Endothelial cell of umbilical vein (primary cell): ENCODE results near the gene GPR183. TPM values are rescaled to one million over a fixed set of nuclear protein-coding genes. Genes with fewer than 3 reads are reported as not detected.

Experiments used
- BruUV-seq: library from RNA; stranded (reverse); fragments of 400-500 nt; replicated peaks from 2 replicates; lab custom pipeline; 2021; lab: Mats Ljungman, UMichigan
- CTCF ChIA-PET: fragments of 300-600, 350-600 bp; sonication (Branson Sonifier 250); formaldehyde crosslinking; loops from one replicate; lab custom pipeline; 2021; ENCODE audit warnings: antibody characterized with exemption, inconsistent platforms; lab: Charles Lee
- POLR2A ChIA-PET: fragments of 300-600, 350-600 bp; sonication (Branson Sonifier 250); formaldehyde crosslinking; loops from one replicate; lab custom pipeline; 2021; ENCODE audit warnings: antibody characterized with exemption, inconsistent platforms; lab: Charles Lee
- DNase-seq: peaks from one replicate; pipeline ENCODE4 v3.0.0-alpha.2; 2011; ENCODE audit warnings: low read depth, low spot score
- FAIRE-seq: peaks from 2 replicates; lab custom pipeline; 2011; peaks lifted over from hg19 to GRCh38; lab: Jason Lieb, UNC
- H2AFZ ChIP-seq: 2 replicates; pipeline ENCODE4 v1.6.0; 2012; ENCODE audit warnings: low read depth, low read length, control low read depth, inconsistent platforms
- H3K27ac ChIP-seq: 2 replicates; pipeline ENCODE4 v1.5.1; 2011; ENCODE audit warnings: low read depth, mild to moderate bottlenecking, control low read depth, low read length, moderate library complexity; ENCODE audit not compliant: insufficient read depth
- H3K27me3 ChIP-seq, 2 experiments: 2 replicates each; pipeline versions ENCODE4 v1.6.0 to v1.6.1; 2011; ENCODE audit warnings: low read length in 2 of 2, mixed read lengths in 1 of 2; ENCODE audit not compliant: control insufficient read depth in 2 of 2, insufficient read depth in 2 of 2
- H3K36me3 ChIP-seq, 2 experiments: 2 replicates in 1 of 2; 3 replicates in 1 of 2; pipeline ENCODE4 v1.5.1; 2011; ENCODE audit warnings: low read length in 2 of 2, mild to moderate bottlenecking in 1 of 2, moderate library complexity in 1 of 2; ENCODE audit not compliant: control insufficient read depth in 2 of 2, insufficient read depth in 2 of 2; ENCODE audit errors: extremely low read depth in 1 of 2
- H3K4me1 ChIP-seq: 3 replicates; pipeline ENCODE4 v1.5.1; 2011; ENCODE audit warnings: mild to moderate bottlenecking, low read length; ENCODE audit not compliant: control insufficient read depth, insufficient read depth; ENCODE audit errors: extremely low read depth
- H3K4me2 ChIP-seq: 2 replicates; pipeline ENCODE4 v1.6.1; 2011; ENCODE audit warnings: low read length, control low read depth, mixed read lengths; ENCODE audit not compliant: insufficient read depth
- H3K4me3 ChIP-seq, 3 experiments: fragments of 200-600 bp in 1 of 3; sonication (generic), shearing (Covaris generic) in 1 of 3; replicated peaks in 1 of 3; 2 replicates each; pipeline ENCODE4 v1.5.1; 2011 to 2016; ENCODE audit warnings: control low read depth in 3 of 3, low read length in 3 of 3, mild to moderate bottlenecking in 2 of 3, inconsistent platforms in 1 of 3, low read depth in 1 of 3, moderate library complexity in 1 of 3; ENCODE audit not compliant: insufficient read depth in 1 of 3
- H3K79me2 ChIP-seq: 2 replicates; pipeline ENCODE4 v1.6.0; 2012; ENCODE audit warnings: low read length, inconsistent platforms; ENCODE audit not compliant: control insufficient read depth, insufficient read depth
- H3K9ac ChIP-seq: replicated peaks from 2 replicates; pipeline ENCODE3; 2011; ENCODE audit warnings: low read length, control low read depth; ENCODE audit not compliant: insufficient read depth; ENCODE audit errors: extremely low read depth
- H3K9me1 ChIP-seq: replicated peaks from 3 replicates; pipeline ENCODE4 v1.6.0; 2011; ENCODE audit warnings: mild to moderate bottlenecking, low read length; ENCODE audit not compliant: control insufficient read depth, insufficient read depth; ENCODE audit errors: extremely low read depth
- H3K9me3 ChIP-seq: replicated peaks from 2 replicates; pipeline ENCODE4 v1.5.1; 2012; ENCODE audit warnings: low read length, inconsistent platforms; ENCODE audit not compliant: control insufficient read depth, insufficient read depth
- H4K20me1 ChIP-seq: replicated peaks from 2 replicates; pipeline ENCODE3; 2011; ENCODE audit warnings: mild to moderate bottlenecking, low read length; ENCODE audit not compliant: control insufficient read depth, insufficient read depth; ENCODE audit errors: extremely low read depth
- CTCF ChIP-seq, 2 donors: IDR thresholded peaks; 1 replicate in 1 of 2; 2 replicates in 1 of 2; pipeline ENCODE4 v1.5.1; 2011; ENCODE audit warnings: low read length in 2 of 2, mild to moderate bottlenecking in 2 of 2, moderate library complexity in 2 of 2, control low read depth in 1 of 2, inconsistent platforms in 1 of 2, low read depth in 1 of 2; ENCODE audit not compliant: insufficient read depth in 1 of 2; ENCODE audit errors: extremely low read depth in 1 of 2
- EZH2 ChIP-seq: IDR thresholded peaks from 2 replicates; pipeline ENCODE4 v1.6.1; 2012; ENCODE audit warnings: borderline replicate concordance, low read depth, mild to moderate bottlenecking, moderate library complexity, low read length, inconsistent platforms; ENCODE audit not compliant: severe bottlenecking
- FOS ChIP-seq: IDR thresholded peaks from 2 replicates; pipeline ENCODE4 v1.6.1; 2011; ENCODE audit warnings: mild to moderate bottlenecking, low read length, moderate library complexity, borderline replicate concordance; ENCODE audit not compliant: insufficient read depth
- GATA2 ChIP-seq: IDR thresholded peaks from 2 replicates; pipeline ENCODE4 v1.7.0; 2011; ENCODE audit warnings: low read depth, mild to moderate bottlenecking, moderate library complexity, mixed read lengths, low read length; ENCODE audit not compliant: insufficient read length, insufficient read depth
- JUN ChIP-seq: IDR thresholded peaks from 2 replicates; pipeline ENCODE4 v1.6.1; 2011; ENCODE audit warnings: borderline replicate concordance, low read depth; ENCODE audit not compliant: insufficient read length, insufficient read depth
- MAX ChIP-seq: IDR thresholded peaks from 2 replicates; pipeline ENCODE4 v1.6.1; 2011; ENCODE audit not compliant: insufficient read depth, insufficient read length
- MYC ChIP-seq: IDR thresholded peaks from one replicate; pipeline ENCODE4 v1.6.1; 2011; ENCODE audit warnings: mild to moderate bottlenecking, low read depth, low read length
- POLR2A ChIP-seq: IDR thresholded peaks from 2 replicates; pipeline ENCODE4 v1.6.1; 2012; ENCODE audit warnings: low read depth, mild to moderate bottlenecking, control low read depth, low read length
- POLR2AphosphoS5 ChIP-seq: IDR thresholded peaks from 2 replicates; pipeline ENCODE4 v1.6.1; 2012; ENCODE audit warnings: low read depth, mild to moderate bottlenecking, control low read depth, low read length, moderate library complexity; ENCODE audit not compliant: insufficient read depth
- dilution Hi-C: fragments of 300-500 bp; cut with MboI; formaldehyde crosslinking; loops from one replicate; pipeline ENCODE4 v1.15.0; 2019; ENCODE audit warnings: low sequenced_read_pairs; ENCODE audit not compliant: extremely low pct_ligation_motif_present
- intact Hi-C: fragments of 100-400 bp; cut with micrococcal nuclease; formaldehyde crosslinking; loops from one replicate; pipeline ENCODE4 v1.10.0; 2022
- polyA plus RNA-seq, 4 experiments: library from polyadenylated mRNA; depleted of rRNA in 3 of 4; stranded (reverse) in 3 of 4; unstranded in 1 of 4; fragments of >200 nt; gene quantifications; 2 replicates each; pipeline versions ENCODE4 v1.2.1 to v1.2.3, GENCODE V29; 2011 to 2012; ENCODE audit warnings: missing spikeins in 1 of 4
- total RNA-seq: library from RNA; stranded (reverse); gene quantifications from 2 replicates; pipeline ENCODE4 v1.2.3, GENCODE V29; 2021

Gene GPR183
- total and polyA plus RNA-seq, 2 donors (not counting 3 experiments of a cell fraction or from before 2014, with no cell fraction given) = 0.23 TPM; not detected in 1

DNA sequence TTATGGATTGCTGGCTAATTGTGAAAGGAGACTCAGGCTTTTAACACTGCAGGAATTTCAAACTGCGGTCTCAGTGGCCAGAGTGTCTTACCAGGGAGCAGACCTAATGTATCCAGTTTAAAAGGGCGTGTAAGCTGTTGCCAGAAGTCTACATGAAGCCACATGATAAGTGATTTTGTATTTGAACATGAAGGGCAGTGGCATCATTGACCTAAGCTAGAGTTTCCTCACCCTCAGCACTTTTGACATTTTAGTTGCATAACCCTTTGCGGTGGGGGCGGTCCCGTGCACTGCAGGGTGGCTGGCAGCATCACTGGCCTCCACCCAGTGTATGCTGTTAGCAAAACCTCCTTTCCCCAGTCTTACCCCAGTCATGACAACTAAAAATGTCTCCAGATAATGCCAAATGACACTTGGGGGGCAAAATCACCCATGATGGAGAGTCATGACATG, 25.4 kb downstream of the GPR183 start:
- dilution Hi-C loops (no loop called here), intact Hi-C loops (no loop called here)
- Histone ChIP-seq H3K9ac (no peak overlapping the region), H3K4me2 (no peak overlapping the region), H3K36me3 (no peaks in the 10 kb centered on the region), H3K4me1 (no peaks in the 10 kb centered on the region), H3K27me3 (no peaks in the 10 kb centered on the region), H3K9me1 (no peaks in the 10 kb centered on the region), H3K4me3 (no peak overlapping the region), H3K27ac (no peak overlapping the region), H2AFZ (no peak overlapping the region), H3K79me2 (no peaks in the 10 kb centered on the region), H3K9me3 (no peaks in the 10 kb centered on the region), H4K20me1 (no peaks in the 10 kb centered on the region)
- CTCF ChIA-PET = interaction anchor here (0.8 to 2.2 kb wide), 2 partner anchors 12 to 155 kb away, joined by 3 to 10 read pairs; no protein-coding TSS in a partner anchor
- DNase-seq = no peak
- no peak for FAIRE-seq
- no TSS peak for BruUV-seq
- POLR2A ChIA-PET = no interaction called here
- TF ChIP-seq MYC = no peak
- TF ChIP-seq MAX = no peak

DNA sequence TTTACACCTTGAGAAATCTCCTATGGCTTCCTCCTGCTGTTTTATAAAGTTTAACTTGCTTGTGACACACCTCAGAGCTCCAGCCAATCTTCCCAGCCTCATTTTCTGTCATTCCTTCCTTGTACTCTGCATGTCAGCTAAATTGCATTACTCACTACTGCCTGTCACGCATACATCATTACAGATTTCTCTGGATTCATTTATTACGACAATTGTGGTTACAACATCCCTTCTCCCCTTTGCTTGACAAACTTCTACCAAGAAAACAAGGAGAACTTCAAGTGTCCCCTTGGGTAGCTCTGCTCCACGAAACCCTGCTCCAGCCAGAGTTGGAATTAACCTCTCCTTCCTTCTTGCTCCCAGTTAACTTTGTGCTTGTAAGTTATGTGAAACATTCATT, 27.0 kb downstream of the GPR183 start:
- FAIRE-seq (no peak), DNase-seq (no peak)
- no peak overlapping the region for H2AFZ ChIP-seq
- no peak overlapping the region for H3K27ac ChIP-seq
- ChIA-PET POLR2A (no interaction called here), CTCF (interaction anchor here (1.3 to 2.1 kb wide), 4 partner anchors 11 to 154 kb away, joined by 3 to 9 read pairs (median 6); no protein-coding TSS in a partner anchor)
- intact Hi-C loops = no loop called here
- H3K9me3 ChIP-seq = no peaks in the 10 kb centered on the region
- TF ChIP-seq MYC (no peak), POLR2A (no peak), GATA2 (no peak), POLR2AphosphoS5 (no peak), JUN (no peak), FOS (no peak), EZH2 (no peak), CTCF (IDR thresholded peaks at IDR 0.05; ENCODE audit: extremely low read depth in 1 of 2, insufficient read depth in 1 of 2, low read depth in 1 of 2, low read length in 2 of 2) (no peak), MAX (no peak)
- H3K9ac ChIP-seq = no peak overlapping the region
- BruUV-seq = no TSS peak
- H3K79me2 ChIP-seq = no peaks in the 10 kb centered on the region
- no peaks in the 10 kb centered on the region for H4K20me1 ChIP-seq
- H3K36me3 ChIP-seq = no peaks in the 10 kb centered on the region
- no peaks in the 10 kb centered on the region for H3K27me3 ChIP-seq
- no peaks in the 10 kb centered on the region for H3K4me1 ChIP-seq
- no peak overlapping the region for H3K4me2 ChIP-seq
- no peak overlapping the region for H3K4me3 ChIP-seq
- H3K9me1 ChIP-seq = no peaks in the 10 kb centered on the region
- dilution Hi-C loops = no loop called here
